SK-N-SH (cell line): Measurements from ENCODE around the gene RNF113B. TPM values are rescaled to one million over a fixed set of nuclear protein-coding genes. Genes with fewer than 3 reads are reported as not detected.
A peak's percentile ranks its signal among the peaks of the same experiment; 100 is the strongest.

Experiments
- CTCF ChIA-PET: fragments of 300-600, 350-600 bp; formaldehyde crosslinking; extraction: SDS; loops from one replicate; lab custom pipeline; 2021; lab: Yijun Ruan, JAX
- POLR2A ChIA-PET: fragments of 350-600 bp; sonication (Branson Sonifier 250); formaldehyde crosslinking; extraction: SDS; loops from one replicate; lab custom pipeline; 2020; ENCODE audit warnings: antibody characterized with exemption, inconsistent platforms; lab: Yijun Ruan, JAX
- DNase-seq: peaks from one replicate; pipeline ENCODE4 v3.0.0; 2012
- H2AFZ ChIP-seq: fragments of 200-600 bp; sonication (generic); 2 replicates; pipeline ENCODE4 v1.8.1; 2016; ENCODE audit warnings: antibody characterized with exemption, mild to moderate bottlenecking, low read depth
- H3F3A ChIP-seq: fragments of 200-600 bp; sonication (generic); replicated peaks from 2 replicates; pipeline ENCODE3; 2016; ENCODE audit warnings: antibody characterized with exemption, mild to moderate bottlenecking; ENCODE audit not compliant: insufficient read depth
- H3K27ac ChIP-seq, 2 experiments: fragments of 200-500 bp in 1 of 2; fragments of 200-600 bp in 1 of 2; sonication (Bioruptor generic) in 1 of 2; sonication (generic), shearing (Covaris generic) in 1 of 2; 2 replicates each; pipeline versions ENCODE4 v1.5.1 to v1.6.1; 2014 to 2016; ENCODE audit warnings: low read depth in 2 of 2, inconsistent platforms in 1 of 2, low read length in 1 of 2, mild to moderate bottlenecking in 1 of 2, mixed read lengths in 1 of 2
- H3K27me3 ChIP-seq: fragments of 200-600 bp; sonication (generic), shearing (Covaris generic); 2 replicates; pipeline ENCODE4 v1.6.1; 2016; ENCODE audit warnings: mixed run types; ENCODE audit not compliant: insufficient read depth
- H3K36me3 ChIP-seq, 2 experiments: fragments of 200-500 bp in 1 of 2; fragments of 200-600 bp in 1 of 2; sonication (Bioruptor generic) in 1 of 2; sonication (generic) in 1 of 2; replicated peaks in 1 of 2; 2 replicates each; pipeline versions ENCODE3 to v1.5.1; 2014 to 2016; ENCODE audit warnings: low read length in 1 of 2, mild to moderate bottlenecking in 1 of 2; ENCODE audit not compliant: insufficient read depth in 2 of 2, control insufficient read depth in 1 of 2
- H3K4me1 ChIP-seq, 2 experiments: fragments of 200-500 bp in 1 of 2; fragments of 200-600 bp in 1 of 2; sonication (Bioruptor generic) in 1 of 2; sonication (generic), shearing (Covaris generic) in 1 of 2; 2 replicates each; pipeline versions ENCODE4 v1.5.1 to v1.6.1; 2014 to 2016; ENCODE audit warnings: low read depth in 1 of 2, low read length in 1 of 2, mixed run types in 1 of 2; ENCODE audit not compliant: insufficient read depth in 2 of 2, control insufficient read depth in 1 of 2
- H3K4me2 ChIP-seq: fragments of 200-600 bp; sonication (generic), shearing (Covaris generic); 2 replicates; pipeline ENCODE4 v1.6.1; 2017; ENCODE audit warnings: mixed run types
- H3K4me3 ChIP-seq, 2 experiments: fragments of 200-500 bp in 1 of 2; fragments of 200-600 bp in 1 of 2; sonication (Bioruptor generic) in 1 of 2; sonication (generic), shearing (Covaris generic) in 1 of 2; 2 replicates each; pipeline versions ENCODE4 v1.5.1 to v1.8.1; 2014 to 2016; ENCODE audit warnings: low read depth in 2 of 2, inconsistent platforms in 1 of 2, low read length in 1 of 2, mild to moderate bottlenecking in 1 of 2, mixed read lengths in 1 of 2, moderate library complexity in 1 of 2
- H3K79me2 ChIP-seq: fragments of 200-600 bp; sonication (generic); 2 replicates; pipeline ENCODE4 v1.8.1; 2017; ENCODE audit warnings: mild to moderate bottlenecking; ENCODE audit not compliant: insufficient read depth
- H3K9ac ChIP-seq: fragments of 200-600 bp; sonication (generic); 2 replicates; pipeline ENCODE4 v1.6.1; 2017; ENCODE audit warnings: mixed run types
- H3K9me2 ChIP-seq: fragments of 200-600 bp; sonication (generic); 2 replicates; pipeline ENCODE4 v1.6.1; 2017; ENCODE audit warnings: mixed run types
- H3K9me3 ChIP-seq: fragments of 200-600 bp; sonication (generic); 2 replicates; pipeline ENCODE4 v1.6.1; 2017; ENCODE audit warnings: mixed run types, mild to moderate bottlenecking, moderate library complexity
- H4K20me1 ChIP-seq: fragments of 200-600 bp; sonication (generic); 2 replicates; pipeline ENCODE4 v1.6.1; 2017; ENCODE audit warnings: mild to moderate bottlenecking, mixed run types; ENCODE audit not compliant: insufficient read depth
- CHD2 ChIP-seq: fragments of 150-350 bp; IDR thresholded peaks from 2 replicates; pipeline ENCODE4 v1.6.1; 2018; ENCODE audit warnings: low read length; ENCODE audit not compliant: partially characterized antibody
- ELF1 ChIP-seq: IDR thresholded peaks from 2 replicates; pipeline ENCODE4 v1.4.0; 2012
- FOXJ3 ChIP-seq: sonication (generic); formaldehyde crosslinking; IDR thresholded peaks from 2 replicates; pipeline ENCODE4 v1.5.1; 2020; ENCODE audit warnings: mild to moderate bottlenecking, missing genetic modification reagents
- GABPA ChIP-seq: IDR thresholded peaks from 2 replicates; pipeline ENCODE4 v1.4.0; 2012; ENCODE audit warnings: low read depth, mild to moderate bottlenecking
- POLR2AphosphoS5 ChIP-seq: IDR thresholded peaks from 2 replicates; pipeline ENCODE4 v1.6.1; 2012; ENCODE audit warnings: low read depth, low read length
- RXRA ChIP-seq: IDR thresholded peaks from 2 replicates; pipeline ENCODE4 v1.4.0; 2012; ENCODE audit warnings: low read depth, mild to moderate bottlenecking, borderline replicate concordance
- TCF12 ChIP-seq: IDR thresholded peaks from 2 replicates; pipeline ENCODE4 v1.4.0; 2012
- YY1 ChIP-seq: IDR thresholded peaks from 2 replicates; pipeline ENCODE4 v1.4.0; 2012; ENCODE audit warnings: low read depth, mild to moderate bottlenecking
- WGBS: methylation state at CpG from one replicate; pipeline ENCODE4 v1.1.6; 2017; ENCODE audit warnings: low lambda C conversion rate; 5-methylcytosine and 5-hydroxymethylcytosine counted together
- polyA plus RNA-seq, 3 experiments: library from polyadenylated mRNA; depleted of rRNA; stranded (reverse); fragments of >200 nt; gene quantifications; 2 replicates each; pipeline ENCODE4 v1.2.3, GENCODE V29; 2012
- TF ChIP-seq, protein P1 (sequence below): fragments of 200-600 bp; sonication (generic); IDR thresholded peaks from 2 replicates; pipeline ENCODE4 v1.6.1; 2017; ENCODE audit warnings: antibody characterized with exemption, mild to moderate bottlenecking, moderate library complexity
- TF ChIP-seq, protein P2 (sequence below): IDR thresholded peaks from 2 replicates; pipeline ENCODE4 v1.4.0; 2012; ENCODE audit warnings: low read depth
- TF ChIP-seq, protein P3 (sequence below): fragments of 150-350 bp; IDR thresholded peaks from 2 replicates; pipeline ENCODE4 v1.6.1; 2017; ENCODE audit warnings: antibody characterized with exemption, low read length, low read depth, borderline replicate concordance

The RNF113B gene
- polyA plus RNA-seq, 1 of the 3 experiments (the other 2 are of a cell fraction) = not detected

DNA sequence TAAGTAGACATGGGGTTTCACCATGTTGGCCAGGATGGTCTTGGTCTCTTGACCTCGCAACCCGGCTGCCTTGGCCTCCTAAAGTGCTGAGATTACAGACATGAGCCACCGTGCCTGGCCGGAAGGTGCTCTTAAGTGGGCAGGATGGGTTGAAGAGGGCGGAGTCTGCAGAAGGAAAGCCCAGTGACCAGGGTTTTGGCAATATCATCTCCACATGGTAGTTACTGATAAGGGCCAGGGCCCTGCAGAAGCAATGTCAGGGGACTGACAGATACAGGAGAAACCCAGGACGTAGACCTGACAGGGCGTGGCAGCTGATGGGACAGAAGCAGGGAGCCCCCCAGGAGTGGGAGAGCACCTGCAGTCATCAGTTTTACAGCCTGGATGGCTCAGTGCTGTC lies 45.7 kb upstream of the RNF113B start:
- CTCF ChIA-PET = interaction anchor here (1.4 kb wide), 1 partner anchor 12 kb away, joined by 3 read pairs; no protein-coding TSS in a partner anchor
- 96% methylated on average over 6 of the region's 7 CpGs for WGBS

DNA sequence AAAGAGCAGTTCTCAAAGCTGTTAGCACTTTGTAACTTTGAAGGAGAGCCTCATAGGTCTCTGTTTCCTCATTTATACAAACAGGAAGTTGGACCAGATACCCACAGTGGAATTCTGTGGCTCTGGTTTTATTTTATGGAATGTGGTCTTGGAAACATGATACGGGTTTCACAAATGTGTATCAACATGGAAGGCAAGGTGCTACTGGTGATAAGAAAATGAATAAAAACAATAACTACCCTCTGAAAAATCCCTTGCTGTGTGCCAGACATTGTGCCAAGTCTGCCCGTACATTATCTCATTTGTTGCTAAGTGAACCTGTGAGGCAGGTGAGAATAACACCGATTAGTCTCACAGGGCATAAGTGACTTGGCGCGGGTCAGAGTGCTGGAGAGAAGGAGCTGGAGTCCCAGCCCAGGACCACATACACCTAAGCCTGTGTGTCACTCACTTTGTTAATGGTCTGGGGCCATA lies 45.0 kb upstream of the RNF113B start:
- Histone ChIP-seq H3K4me1 (peaks cover 11 to 28% of the 10 kb centered on the region in 2 experiments; a peak in 3 of 4 replicates), H3K36me3 (peaks cover 0 to 6% of the 10 kb centered on the region in 2 experiments), H4K20me1 (no peaks in the 10 kb centered on the region), H2AFZ (no peak overlapping the region), H3K27ac (peak overlapping the region in 1 of 2 experiments; percentile 53; a peak in 1 of 4 replicates), H3K4me3 (no peak overlapping the region), H3K79me2 (peaks cover 21% of the 10 kb centered on the region), H3K4me2 (no peak overlapping the region), H3K9ac (no peak overlapping the region), H3K9me2 (no peaks in the 10 kb centered on the region), H3K9me3 (no peaks in the 10 kb centered on the region), H3K27me3 (no peaks in the 10 kb centered on the region), H3F3A (peaks cover 4% of the 10 kb centered on the region)
- CTCF ChIA-PET = interaction anchor here (1.8 kb wide), 1 partner anchor 16 kb away, joined by 5 read pairs; no protein-coding TSS in a partner anchor
- POLR2A ChIA-PET = no interaction called here
- TF ChIP-seq YY1 = no peak
- TF ChIP-seq TCF12 = peak; percentile 13; the same call in 1 of the 2 replicates
- no peak for DNase-seq
- WGBS = 96% methylated on average over 5 of the region's 5 CpGs

More for the DNA sequence above, 45.7 kb upstream of the RNF113B start:
- peaks cover 11 to 28% of the 10 kb centered on the region in 2 experiments; a peak in 3 of 4 replicates for H3K4me1 ChIP-seq
- H3K36me3 ChIP-seq = peaks cover 0 to 3% of the 10 kb centered on the region in 2 experiments
- no peaks in the 10 kb centered on the region for H4K20me1 ChIP-seq
- H3K79me2 ChIP-seq = peaks cover 26% of the 10 kb centered on the region
- H3K9me2 ChIP-seq = no peaks in the 10 kb centered on the region
- H3K9ac ChIP-seq = no peak overlapping the region
- POLR2A ChIA-PET = no interaction called here
- no peaks in the 10 kb centered on the region for H3K27me3 ChIP-seq
- H3K27ac ChIP-seq = no peak overlapping the region
- DNase-seq = no peak
- peaks cover 4% of the 10 kb centered on the region for H3F3A ChIP-seq
- no peak for TF ChIP-seq CHD2
- TF ChIP-seq, all 33 proteins: peak for 0
- Histone ChIP-seq H3K9me3 (no peaks in the 10 kb centered on the region), H3K4me3 (no peak overlapping the region), H2AFZ (no peak overlapping the region), H3K4me2 (no peak overlapping the region)

DNA sequence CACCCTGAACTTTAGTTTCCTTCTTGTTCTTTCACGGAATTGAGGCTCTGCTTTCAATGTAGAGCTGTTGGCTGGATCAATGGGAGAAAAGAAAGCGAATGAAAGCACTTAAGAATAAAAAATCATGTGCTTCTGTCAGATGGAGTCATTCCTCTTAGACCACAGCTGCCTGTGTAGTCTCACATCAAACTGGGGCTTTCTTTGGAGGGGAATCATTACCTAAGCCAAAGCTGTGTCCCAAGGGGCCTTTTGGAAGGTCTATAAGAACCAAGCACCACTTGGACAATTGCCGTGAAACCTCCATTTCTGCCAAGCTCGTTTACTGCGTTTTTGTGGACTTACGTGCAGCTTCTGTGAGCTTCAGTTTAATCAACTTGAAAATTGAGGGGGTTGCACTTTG lies 44.2 kb upstream of the RNF113B start:
- no peak overlapping the region for H3K9ac ChIP-seq
- CTCF ChIA-PET = interaction anchor here (0.9 to 1.8 kb wide), 2 partner anchors 17 to 100 kb away, joined by 3 to 5 read pairs; no protein-coding TSS in a partner anchor
- POLR2A ChIA-PET = no interaction called here
- no peak overlapping the region for H3K4me3 ChIP-seq
- no peak overlapping the region for H3K27ac ChIP-seq
- no peaks in the 10 kb centered on the region for H3K9me3 ChIP-seq
- peaks cover 0 to 6% of the 10 kb centered on the region in 2 experiments for H3K36me3 ChIP-seq
- no peak overlapping the region for H2AFZ ChIP-seq
- peaks cover 9% of the 10 kb centered on the region for H3F3A ChIP-seq
- no peaks in the 10 kb centered on the region for H3K9me2 ChIP-seq
- no peaks in the 10 kb centered on the region for H4K20me1 ChIP-seq
- H3K4me1 ChIP-seq = peaks cover 18 to 33% of the 10 kb centered on the region in 2 experiments; a peak in 3 of 4 replicates
- TF ChIP-seq, protein P1, sequence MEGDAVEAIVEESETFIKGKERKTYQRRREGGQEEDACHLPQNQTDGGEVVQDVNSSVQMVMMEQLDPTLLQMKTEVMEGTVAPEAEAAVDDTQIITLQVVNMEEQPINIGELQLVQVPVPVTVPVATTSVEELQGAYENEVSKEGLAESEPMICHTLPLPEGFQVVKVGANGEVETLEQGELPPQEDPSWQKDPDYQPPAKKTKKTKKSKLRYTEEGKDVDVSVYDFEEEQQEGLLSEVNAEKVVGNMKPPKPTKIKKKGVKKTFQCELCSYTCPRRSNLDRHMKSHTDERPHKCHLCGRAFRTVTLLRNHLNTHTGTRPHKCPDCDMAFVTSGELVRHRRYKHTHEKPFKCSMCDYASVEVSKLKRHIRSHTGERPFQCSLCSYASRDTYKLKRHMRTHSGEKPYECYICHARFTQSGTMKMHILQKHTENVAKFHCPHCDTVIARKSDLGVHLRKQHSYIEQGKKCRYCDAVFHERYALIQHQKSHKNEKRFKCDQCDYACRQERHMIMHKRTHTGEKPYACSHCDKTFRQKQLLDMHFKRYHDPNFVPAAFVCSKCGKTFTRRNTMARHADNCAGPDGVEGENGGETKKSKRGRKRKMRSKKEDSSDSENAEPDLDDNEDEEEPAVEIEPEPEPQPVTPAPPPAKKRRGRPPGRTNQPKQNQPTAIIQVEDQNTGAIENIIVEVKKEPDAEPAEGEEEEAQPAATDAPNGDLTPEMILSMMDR = no peak
- TF ChIP-seq, protein P2, sequence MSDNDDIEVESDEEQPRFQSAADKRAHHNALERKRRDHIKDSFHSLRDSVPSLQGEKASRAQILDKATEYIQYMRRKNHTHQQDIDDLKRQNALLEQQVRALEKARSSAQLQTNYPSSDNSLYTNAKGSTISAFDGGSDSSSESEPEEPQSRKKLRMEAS = no peak
- no peak for TF ChIP-seq POLR2AphosphoS5
- TF ChIP-seq FOXJ3 (CRISPR knock-in tag) = no peak
- TF ChIP-seq GABPA = no peak
- no peak for TF ChIP-seq TCF12
- no peak for TF ChIP-seq ELF1
- TF ChIP-seq RXRA = no peak
- TF ChIP-seq, protein P3, sequence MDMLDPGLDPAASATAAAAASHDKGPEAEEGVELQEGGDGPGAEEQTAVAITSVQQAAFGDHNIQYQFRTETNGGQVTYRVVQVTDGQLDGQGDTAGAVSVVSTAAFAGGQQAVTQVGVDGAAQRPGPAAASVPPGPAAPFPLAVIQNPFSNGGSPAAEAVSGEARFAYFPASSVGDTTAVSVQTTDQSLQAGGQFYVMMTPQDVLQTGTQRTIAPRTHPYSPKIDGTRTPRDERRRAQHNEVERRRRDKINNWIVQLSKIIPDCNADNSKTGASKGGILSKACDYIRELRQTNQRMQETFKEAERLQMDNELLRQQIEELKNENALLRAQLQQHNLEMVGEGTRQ = no peak
- WGBS = 96% methylated on average over 5 of the region's 6 CpGs
- no peaks in the 10 kb centered on the region for H3K27me3 ChIP-seq
- no peak overlapping the region for H3K4me2 ChIP-seq
- no peak for DNase-seq
- peaks cover 21% of the 10 kb centered on the region for H3K79me2 ChIP-seq
